H9 (cell line): ENCODE measurements around the gene RDH14. TPM values are rescaled to one million over a fixed set of nuclear protein-coding genes. Genes with fewer than 3 reads are reported as not detected.

Experiments used
- DNase-seq: peaks from one replicate; pipeline ENCODE4 v3.0.0-alpha.2; 2017
- H2AFZ ChIP-seq: one replicate; pipeline ENCODE4 v1.6.1; 2013; ENCODE audit warnings: mild to moderate bottlenecking, low read length, control low read depth, moderate library complexity
- H2AK5ac ChIP-seq: 2 replicates; pipeline ENCODE4 v1.6.1; 2013; ENCODE audit warnings: low read length, control low read depth, mixed read lengths; ENCODE audit not compliant: insufficient read length
- H2BK120ac ChIP-seq: one replicate; pipeline ENCODE4 v1.6.1; 2013; ENCODE audit warnings: low read depth, mild to moderate bottlenecking, low read length, control low read depth, inconsistent platforms; ENCODE audit not compliant: poor library complexity, severe bottlenecking
- H2BK12ac ChIP-seq: 2 replicates; pipeline ENCODE4 v1.6.1; 2013; ENCODE audit warnings: low read length, control low read depth, mixed read lengths, low read depth; ENCODE audit not compliant: insufficient read length
- H2BK15ac ChIP-seq: 2 replicates; pipeline ENCODE4 v1.6.1; 2013; ENCODE audit warnings: low read depth, low read length, control low read depth
- H2BK20ac ChIP-seq: one replicate; pipeline ENCODE4 v1.6.1; 2013; ENCODE audit warnings: low read depth, mild to moderate bottlenecking, low read length, control low read depth, inconsistent platforms; ENCODE audit not compliant: poor library complexity, severe bottlenecking
- H2BK5ac ChIP-seq: 2 replicates; pipeline ENCODE4 v1.6.1; 2013; ENCODE audit warnings: low read length, control low read depth, mixed read lengths; ENCODE audit not compliant: insufficient read length
- H3K14ac ChIP-seq: 2 replicates; pipeline ENCODE4 v1.6.1; 2013; ENCODE audit warnings: low read length, control low read depth; ENCODE audit not compliant: insufficient read depth
- H3K18ac ChIP-seq: 2 replicates; pipeline ENCODE4 v1.6.1; 2013; ENCODE audit warnings: low read depth, mild to moderate bottlenecking, mixed read lengths, low read length, control low read depth; ENCODE audit not compliant: insufficient read length
- H3K23ac ChIP-seq: 2 replicates; pipeline ENCODE4 v1.6.1; 2013; ENCODE audit warnings: low read length, control low read depth, mixed read lengths, low read depth; ENCODE audit not compliant: insufficient read length
- H3K23me2 ChIP-seq: 2 replicates; pipeline ENCODE4 v1.6.1; 2013; ENCODE audit warnings: low read depth, mild to moderate bottlenecking, mixed read lengths, low read length, control low read depth; ENCODE audit not compliant: insufficient read length, poor library complexity, severe bottlenecking
- H3K27ac ChIP-seq: 2 replicates; pipeline ENCODE4 v1.5.1; 2013; ENCODE audit warnings: low read length, control low read depth, mixed read lengths, low read depth; ENCODE audit not compliant: insufficient read length
- H3K27me3 ChIP-seq: 2 replicates; pipeline ENCODE4 v1.6.1; 2013; ENCODE audit warnings: low read length, control low read depth, inconsistent platforms; ENCODE audit not compliant: insufficient read depth
- H3K4ac ChIP-seq: 2 replicates; pipeline ENCODE4 v1.6.1; 2013; ENCODE audit warnings: low read depth, mild to moderate bottlenecking, control low read depth, inconsistent platforms, low read length, moderate library complexity
- H3K4me1 ChIP-seq: 2 replicates; pipeline ENCODE4 v1.6.1; 2013; ENCODE audit warnings: low read length, control low read depth, inconsistent platforms; ENCODE audit not compliant: insufficient read depth
- H3K4me2 ChIP-seq: 2 replicates; pipeline ENCODE4 v1.6.1; 2013; ENCODE audit warnings: low read length, control low read depth, mixed read lengths; ENCODE audit not compliant: insufficient read length, insufficient read depth
- H3K56ac ChIP-seq: 2 replicates; pipeline ENCODE4 v1.6.1; 2013; ENCODE audit warnings: low read depth, mild to moderate bottlenecking, mixed read lengths, low read length, control low read depth; ENCODE audit not compliant: insufficient read length
- H3K79me1 ChIP-seq: 2 replicates; pipeline ENCODE4 v1.6.1; 2013; ENCODE audit warnings: low read depth, mild to moderate bottlenecking, moderate library complexity, low read length, control low read depth, inconsistent platforms; ENCODE audit not compliant: insufficient read depth, poor library complexity, severe bottlenecking
- H3K79me2 ChIP-seq: 2 replicates; pipeline ENCODE4 v1.6.1; 2013; ENCODE audit warnings: low read length, control low read depth, inconsistent platforms; ENCODE audit not compliant: insufficient read depth
- H3K9ac ChIP-seq: 2 replicates; pipeline ENCODE4 v1.6.1; 2013; ENCODE audit warnings: low read length, control low read depth, mixed read lengths; ENCODE audit not compliant: insufficient read length; ENCODE audit errors: extremely low read depth
- H3K9me3 ChIP-seq: one replicate; pipeline ENCODE4 v1.6.1; 2013; ENCODE audit warnings: low read depth, low read length, inconsistent platforms; ENCODE audit not compliant: control insufficient read depth
- H3T11ph ChIP-seq: one replicate; pipeline ENCODE4 v1.6.1; 2013; ENCODE audit warnings: mild to moderate bottlenecking, low read length, control low read depth, inconsistent platforms
- H4K20me1 ChIP-seq: one replicate; pipeline ENCODE4 v1.6.1; 2013; ENCODE audit not compliant: control insufficient read depth, insufficient read length, insufficient read depth
- H4K5ac ChIP-seq: 2 replicates; pipeline ENCODE4 v1.6.1; 2013; ENCODE audit warnings: low read depth, mild to moderate bottlenecking, mixed read lengths, low read length, control low read depth; ENCODE audit not compliant: insufficient read length
- H4K8ac ChIP-seq: replicated peaks from 2 replicates; pipeline ENCODE4 v1.6.1; 2013; ENCODE audit warnings: low read length, control low read depth, mixed read lengths, low read depth; ENCODE audit not compliant: insufficient read length
- H4K91ac ChIP-seq: 2 replicates; pipeline ENCODE4 v1.6.1; 2013; ENCODE audit warnings: low read depth, mild to moderate bottlenecking, moderate library complexity, mixed read lengths, low read length, control low read depth; ENCODE audit not compliant: insufficient read length
- H3K27ac Mint-ChIP-seq, 3 experiments: 2 replicates in 2 of 3; 3 replicates in 1 of 3; pipeline ENCODE4 v1.8.0; 2020 to 2021; ENCODE audit warnings: mixed read lengths in 3 of 3, mild to moderate bottlenecking in 1 of 3, moderate library complexity in 1 of 3
- H3K27me3 Mint-ChIP-seq: 2 replicates; pipeline ENCODE4 v1.8.0; 2021; ENCODE audit warnings: low read depth, mild to moderate bottlenecking, moderate library complexity, mixed read lengths
- H3K36me3 Mint-ChIP-seq, 3 experiments: 2 replicates in 2 of 3; 3 replicates in 1 of 3; pipeline ENCODE4 v1.8.0; 2020 to 2021; ENCODE audit warnings: low read depth in 3 of 3, mixed read lengths in 3 of 3; ENCODE audit not compliant: insufficient read depth in 1 of 3
- H3K4me1 Mint-ChIP-seq, 2 experiments: 2 replicates each; pipeline ENCODE4 v1.8.0; 2020; ENCODE audit warnings: mixed read lengths in 2 of 2
- H3K4me3 Mint-ChIP-seq, 2 experiments: 2 replicates in 1 of 2; 3 replicates in 1 of 2; pipeline ENCODE4 v1.8.0; 2020 to 2021; ENCODE audit warnings: mild to moderate bottlenecking in 2 of 2, mixed read lengths in 2 of 2, moderate library complexity in 1 of 2
- H3K9me3 Mint-ChIP-seq, 2 experiments: 2 replicates in 1 of 2; 3 replicates in 1 of 2; pipeline ENCODE4 v1.8.0; 2020; ENCODE audit warnings: mild to moderate bottlenecking in 2 of 2, mixed read lengths in 2 of 2, moderate library complexity in 1 of 2
- CTCF ChIP-seq: fragments of 200-600 bp; sonication (generic); conservative IDR thresholded peaks from 3 replicates; pipeline ENCODE4 v1.8.0; 2021; ENCODE audit warnings: antibody characterized with exemption, mild to moderate bottlenecking
- WGBS: extraction: QIAGEN DNeasy Blood & Tissue Kit; methylation state at CpG from one replicate; pipeline ENCODE4 v1.1.7; 2013; ENCODE audit warnings: missing lambda C conversion rate, low lambda C conversion rate, mixed read lengths; ENCODE audit not compliant: insufficient read length; ENCODE audit errors: extremely low coverage; 5-methylcytosine and 5-hydroxymethylcytosine counted together
- total RNA-seq: library from RNA; stranded (reverse); gene quantifications from 2 replicates; pipeline ENCODE4 v1.2.1, GENCODE V29; 2021

RDH14 gene
- total RNA-seq, 1 experiment from 2014 or later: 25.5 TPM

GRCh38 chr2:18546567-18546966 lies 13.9 kb downstream of the RDH14 start:
- Histone ChIP-seq H4K91ac (no peak overlapping the region), H3K79me2 (no peaks in the 10 kb centered on the region), H2BK20ac (no peak overlapping the region), H3K18ac (no peak overlapping the region), H3K27ac (no peak overlapping the region), H3K23me2 (no peaks in the 10 kb centered on the region), H4K5ac (no peak overlapping the region), H3K4me2 (no peak overlapping the region), H4K8ac (no peak overlapping the region), H2BK120ac (no peak overlapping the region), H3K56ac (no peak overlapping the region), H3K23ac (no peak overlapping the region), H3K9ac (no peak overlapping the region), H3K79me1 (no peaks in the 10 kb centered on the region), H2BK12ac (no peak overlapping the region), H3K9me3 (no peaks in the 10 kb centered on the region), H2BK5ac (no peak overlapping the region), H2BK15ac (no peak overlapping the region), H3K14ac (no peak overlapping the region), H3K27me3 (no peaks in the 10 kb centered on the region), H3K4me1 (peaks cover 3% of the 10 kb centered on the region; the same call in 1 of the 2 replicates), H3T11ph (no peak overlapping the region), H4K20me1 (no peaks in the 10 kb centered on the region), H2AFZ (no peak overlapping the region), H3K4ac (no peak overlapping the region), H2AK5ac (no peak overlapping the region)
- 0 out of 7 replicates have a peak overlapping the region, but pooled peaks of 1 of the 3 experiments have one; percentile 28 for H3K27ac Mint-ChIP-seq
- no CpG with 5 or more reads among the region's 2 CpGs for WGBS
- no peak for TF ChIP-seq CTCF
- H3K4me3 Mint-ChIP-seq: no peak overlapping the region
- H3K4me1 Mint-ChIP-seq: peaks cover 9 to 11% of the 10 kb centered on the region in 2 experiments
- DNase-seq: no peak
- H3K36me3 Mint-ChIP-seq: no peaks in the 10 kb centered on the region
- no peaks in the 10 kb centered on the region for H3K9me3 Mint-ChIP-seq
- no peaks in the 10 kb centered on the region for H3K27me3 Mint-ChIP-seq
